Vagina (tissue), 2 donors: ENCODE data around the gene ACTR1A. TPM values are rescaled to one million over a fixed set of nuclear protein-coding genes. Genes with fewer than 3 reads are reported as not detected.
A peak's percentile ranks its signal among the peaks of the same experiment; 100 is the strongest.

Experiments used
- DNase-seq, 2 donors: peaks; one replicate each; pipeline ENCODE4 v3.0.0-alpha.2; 2017; ENCODE audit errors: extremely low spot score in 2 of 2
- H3K27ac ChIP-seq: fragments of 200-600 bp; sonication (generic); one replicate; pipeline ENCODE4 v1.5.1; 2019
- H3K27me3 ChIP-seq: fragments of 200-600 bp; sonication (generic); one replicate; pipeline ENCODE4 v1.5.1; 2019
- H3K36me3 ChIP-seq, 2 donors: fragments of 200-600 bp; sonication (generic); one replicate each; pipeline ENCODE4 v1.5.1; 2017 to 2019
- H3K4me1 ChIP-seq: fragments of 200-600 bp; sonication (generic); one replicate; pipeline ENCODE4 v1.5.1; 2019
- H3K4me3 ChIP-seq, 2 donors: fragments of 200-600 bp; sonication (generic); 1 replicate in 1 of 2; 2 replicates in 1 of 2; pipeline ENCODE4 v1.5.1; 2016 to 2019
- H3K9me3 ChIP-seq: fragments of 200-600 bp; sonication (generic); one replicate; pipeline ENCODE4 v1.5.1; 2019
- POLR2A ChIP-seq, 2 donors: fragments of 450-650 bp; IDR thresholded peaks; one replicate each; pipeline ENCODE4 v1.6.1; 2017; ENCODE audit warnings: antibody characterized with exemption in 2 of 2, mild to moderate bottlenecking in 2 of 2, moderate library complexity in 2 of 2
- POLR2AphosphoS5 ChIP-seq, 2 donors: sonication (generic); formaldehyde crosslinking; IDR thresholded peaks; one replicate each; pipeline ENCODE4 v1.9.0; 2017; ENCODE audit warnings: antibody characterized with exemption in 2 of 2, mild to moderate bottlenecking in 2 of 2, low read depth in 1 of 2; ENCODE audit not compliant: insufficient read depth in 1 of 2
- intact Hi-C: fragments of 100-400 bp; cut with DNase I; formaldehyde crosslinking; loops from one replicate; pipeline ENCODE4 v1.15.1; 2023
- total RNA-seq: library from RNA; depleted of rRNA; stranded (reverse); fragments of >200 nt; gene quantifications from one replicate; pipeline ENCODE4 v1.2.3, GENCODE V29; 2016
- TF ChIP-seq, protein P1 (sequence below), 3 experiments: fragments of 450-650 bp in 2 of 3; fragments of 200-600 bp in 1 of 3; sonication (generic) in 1 of 3; IDR thresholded peaks; one replicate each; pipeline ENCODE4 v1.5.1; 2017 to 2019; ENCODE audit warnings: antibody characterized with exemption in 3 of 3, mild to moderate bottlenecking in 2 of 3, moderate library complexity in 2 of 3

ACTR1A gene
- total RNA-seq, 1 donor from 2014 or later = 74.2 TPM

DNA sequence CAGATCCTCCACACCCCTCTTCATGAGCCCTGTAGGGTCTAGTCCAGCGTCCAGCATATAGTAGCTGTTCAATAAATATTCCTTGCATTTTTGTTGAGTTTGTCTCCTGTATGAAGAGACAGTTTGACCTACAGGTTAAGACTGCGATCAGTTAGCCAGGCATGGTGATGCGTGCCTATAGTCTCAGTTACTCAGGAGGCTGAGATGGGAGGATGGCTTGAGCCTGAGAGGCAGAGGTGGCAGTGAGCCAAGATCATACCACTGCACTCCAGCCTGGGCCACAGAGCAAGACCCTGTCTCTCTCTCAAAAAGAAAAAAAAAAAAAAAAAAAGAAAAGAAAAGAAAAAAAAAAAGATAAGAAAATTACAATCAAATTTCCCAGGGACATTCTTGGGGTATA lies 65.0 kb downstream of the ACTR1A start:
- Histone ChIP-seq H3K27ac (no peak overlapping the region), H3K9me3 (no peaks in the 10 kb centered on the region), H3K27me3 (no peaks in the 10 kb centered on the region), H3K36me3 (no peaks in the 10 kb centered on the region), H3K4me1 (no peaks in the 10 kb centered on the region), H3K4me3 (no peak overlapping the region)
- TF ChIP-seq, protein P1, sequence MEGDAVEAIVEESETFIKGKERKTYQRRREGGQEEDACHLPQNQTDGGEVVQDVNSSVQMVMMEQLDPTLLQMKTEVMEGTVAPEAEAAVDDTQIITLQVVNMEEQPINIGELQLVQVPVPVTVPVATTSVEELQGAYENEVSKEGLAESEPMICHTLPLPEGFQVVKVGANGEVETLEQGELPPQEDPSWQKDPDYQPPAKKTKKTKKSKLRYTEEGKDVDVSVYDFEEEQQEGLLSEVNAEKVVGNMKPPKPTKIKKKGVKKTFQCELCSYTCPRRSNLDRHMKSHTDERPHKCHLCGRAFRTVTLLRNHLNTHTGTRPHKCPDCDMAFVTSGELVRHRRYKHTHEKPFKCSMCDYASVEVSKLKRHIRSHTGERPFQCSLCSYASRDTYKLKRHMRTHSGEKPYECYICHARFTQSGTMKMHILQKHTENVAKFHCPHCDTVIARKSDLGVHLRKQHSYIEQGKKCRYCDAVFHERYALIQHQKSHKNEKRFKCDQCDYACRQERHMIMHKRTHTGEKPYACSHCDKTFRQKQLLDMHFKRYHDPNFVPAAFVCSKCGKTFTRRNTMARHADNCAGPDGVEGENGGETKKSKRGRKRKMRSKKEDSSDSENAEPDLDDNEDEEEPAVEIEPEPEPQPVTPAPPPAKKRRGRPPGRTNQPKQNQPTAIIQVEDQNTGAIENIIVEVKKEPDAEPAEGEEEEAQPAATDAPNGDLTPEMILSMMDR (IDR thresholded peaks at IDR 0.05) = no peak
- TF ChIP-seq POLR2A (IDR thresholded peaks at IDR 0.05) (no peak), POLR2AphosphoS5 (IDR thresholded peaks at IDR 0.05; ENCODE audit: insufficient read depth in 1 of 2, low read depth in 1 of 2) (no peak)
- intact Hi-C loops = no loop called here
- no peak for DNase-seq

DNA sequence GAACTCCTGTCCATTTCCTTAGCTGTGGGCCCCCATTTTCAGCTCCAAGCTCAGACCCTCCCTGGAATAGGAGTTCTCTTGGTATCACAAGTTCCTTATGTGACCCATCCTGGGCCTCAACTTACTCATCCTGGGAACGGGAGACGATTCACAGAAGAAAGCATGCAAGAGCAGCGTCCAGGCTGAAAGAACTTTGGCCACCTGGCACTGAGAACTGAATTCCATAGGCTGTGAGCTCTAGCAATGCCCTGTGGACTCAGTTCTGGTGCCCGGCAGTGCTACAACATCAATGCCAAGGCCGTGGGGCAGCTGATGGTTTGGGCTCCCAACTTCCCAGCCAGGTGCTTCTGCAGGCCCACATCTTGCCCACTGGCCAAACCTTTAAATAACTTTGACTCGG lies 66.2 kb downstream of the ACTR1A start:
- H3K27me3 ChIP-seq = no peaks in the 10 kb centered on the region
- H3K4me3 ChIP-seq = no peak overlapping the region
- no peaks in the 10 kb centered on the region for H3K36me3 ChIP-seq
- intact Hi-C loops = no loop called here
- H3K9me3 ChIP-seq = no peaks in the 10 kb centered on the region
- DNase-seq = no peak
- no peak overlapping the region for H3K27ac ChIP-seq
- no peak for TF ChIP-seq POLR2A (IDR thresholded peaks at IDR 0.05)
- TF ChIP-seq, protein P1 (IDR thresholded peaks at IDR 0.05) = no peak
- no peak for TF ChIP-seq POLR2AphosphoS5 (IDR thresholded peaks at IDR 0.05; ENCODE audit: insufficient read depth in 1 of 2, low read depth in 1 of 2)
- peaks cover 7% of the 10 kb centered on the region for H3K4me1 ChIP-seq

DNA sequence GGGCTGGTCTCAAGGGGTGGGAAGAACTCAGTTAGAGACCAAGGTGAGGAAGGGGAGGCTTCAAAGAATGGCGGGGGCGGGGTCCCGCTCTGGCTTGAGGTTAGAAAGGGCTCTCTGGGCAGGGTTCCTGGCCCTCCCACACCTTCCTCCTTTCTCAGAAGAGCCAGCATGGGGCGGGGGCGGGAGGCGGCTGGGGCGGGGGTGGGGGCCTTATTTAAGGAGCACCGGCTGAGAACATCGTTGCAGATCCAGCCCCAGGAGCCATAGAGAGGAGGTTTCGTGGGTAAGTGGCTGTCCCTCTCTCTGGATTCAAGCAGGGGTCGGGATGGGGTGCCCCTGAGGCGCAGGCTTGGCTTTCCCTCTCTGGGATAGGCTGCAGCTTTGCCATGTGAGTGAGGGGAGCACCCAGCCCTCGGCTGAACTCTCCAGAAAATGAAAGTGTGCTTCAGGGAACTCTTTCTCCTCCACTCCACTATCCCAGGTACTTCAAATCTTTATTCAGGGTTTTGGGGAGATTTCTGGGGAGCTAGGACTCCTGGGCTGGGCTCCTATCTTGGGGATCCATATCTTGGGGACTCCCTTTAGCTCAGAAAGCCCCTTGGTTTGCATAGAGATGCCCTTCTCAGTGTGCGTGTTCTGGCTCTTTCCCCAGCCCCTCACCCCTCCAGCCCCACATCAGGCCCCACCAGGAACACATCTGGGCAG lies 66.8 kb downstream of the ACTR1A start:
- no peaks in the 10 kb centered on the region for H3K27me3 ChIP-seq
- H3K27ac ChIP-seq = no peak overlapping the region

DNA sequence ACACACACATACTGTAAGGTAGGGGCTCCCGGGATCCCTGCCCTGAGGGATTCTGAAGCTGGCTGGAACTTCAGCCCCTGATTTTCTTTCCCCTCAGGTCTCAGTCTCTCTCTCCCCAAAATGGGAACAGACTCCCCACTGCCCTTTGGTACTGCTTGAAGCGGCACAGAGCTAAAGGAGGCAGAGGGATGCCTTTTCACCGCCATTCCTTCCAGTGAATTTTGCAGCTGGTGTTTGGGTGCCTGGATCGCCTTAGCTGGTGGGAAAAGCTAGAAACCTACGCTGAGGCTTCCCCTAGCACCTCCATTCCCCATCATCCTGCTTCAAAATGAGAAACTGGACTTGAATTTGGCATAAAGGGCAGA lies 67.4 kb downstream of the ACTR1A start:
- Histone ChIP-seq H3K4me3 (no peak overlapping the region), H3K9me3 (no peaks in the 10 kb centered on the region), H3K4me1 (peaks cover 10% of the 10 kb centered on the region), H3K27me3 (no peaks in the 10 kb centered on the region), H3K27ac (no peak overlapping the region), H3K36me3 (no peaks in the 10 kb centered on the region)
- DNase-seq = no peak
- intact Hi-C loops = no loop called here
- TF ChIP-seq POLR2AphosphoS5 (IDR thresholded peaks at IDR 0.05; ENCODE audit: insufficient read depth in 1 of 2, low read depth in 1 of 2) (no peak), POLR2A (IDR thresholded peaks at IDR 0.05) (no peak)
- TF ChIP-seq, protein P1 (IDR thresholded peaks at IDR 0.05) = no peak

More for the DNA sequence above, 66.8 kb downstream of the ACTR1A start:
- Histone ChIP-seq H3K36me3 (no peaks in the 10 kb centered on the region), H3K9me3 (no peaks in the 10 kb centered on the region), H3K4me3 (peak overlapping the region in 1 of 2 donors; percentile 18), H3K4me1 (peaks cover 10% of the 10 kb centered on the region)
- intact Hi-C loops = no loop called here
- TF ChIP-seq, protein P1 (IDR thresholded peaks at IDR 0.05) = no peak
- TF ChIP-seq POLR2AphosphoS5 (IDR thresholded peaks at IDR 0.05; ENCODE audit: insufficient read depth in 1 of 2, low read depth in 1 of 2) (no peak), POLR2A (IDR thresholded peaks at IDR 0.05) (no peak)
- no peak for DNase-seq

DNA sequence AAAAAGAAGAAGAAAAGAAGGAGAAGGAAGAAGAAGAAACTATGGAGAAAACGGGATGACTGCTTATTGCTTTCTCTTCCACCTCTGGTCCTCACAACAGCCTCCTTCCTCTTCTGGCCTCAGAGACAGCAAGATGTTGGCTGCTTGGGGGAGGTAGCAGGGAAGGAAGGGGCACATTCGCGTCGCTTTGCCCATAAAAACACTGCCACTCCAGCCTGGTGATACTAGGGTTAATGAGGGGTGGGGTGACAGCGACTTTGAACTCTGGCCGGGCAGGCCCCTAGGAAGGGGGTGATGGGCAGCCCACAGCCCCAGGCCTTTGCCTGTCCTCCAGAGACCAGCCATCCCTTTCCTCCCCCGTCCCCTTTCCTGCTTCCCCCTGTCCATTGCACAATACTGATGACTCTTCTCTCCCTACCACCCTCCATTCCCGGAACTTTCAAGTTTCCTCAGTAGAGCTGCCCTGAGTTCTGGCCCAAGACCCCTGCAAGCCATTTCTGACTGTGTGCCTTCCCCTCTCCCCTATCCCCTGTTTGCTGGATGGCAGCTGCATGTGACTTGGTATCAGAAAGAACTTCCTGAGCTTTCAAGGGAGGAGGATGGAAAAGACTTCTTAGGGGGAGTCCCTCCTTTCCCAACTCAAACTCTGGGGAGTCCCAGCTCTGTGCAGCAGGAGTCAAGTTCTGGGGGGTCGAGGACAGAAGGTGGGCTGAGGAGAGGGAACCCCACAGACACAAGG lies 67.9 kb downstream of the ACTR1A start:
- no peaks in the 10 kb centered on the region for H3K27me3 ChIP-seq
- peaks cover 10% of the 10 kb centered on the region for H3K4me1 ChIP-seq
- intact Hi-C loops = no loop called here
- no peak for DNase-seq
- no peaks in the 10 kb centered on the region for H3K9me3 ChIP-seq
- H3K4me3 ChIP-seq = no peak overlapping the region
- no peak overlapping the region for H3K27ac ChIP-seq
- no peaks in the 10 kb centered on the region for H3K36me3 ChIP-seq
- TF ChIP-seq, protein P1 (IDR thresholded peaks at IDR 0.05) = no peak
- TF ChIP-seq POLR2A (IDR thresholded peaks at IDR 0.05) (no peak), POLR2AphosphoS5 (IDR thresholded peaks at IDR 0.05; ENCODE audit: insufficient read depth in 1 of 2, low read depth in 1 of 2) (peak in 1 of 2 donors; percentile 12)
